Activated CD8-positive, alpha-beta T cell treated with anti-CD3 and anti-CD28 coated beads, Interleukin-2, amount 10 ng/mL, durations not matched to agents 7 days and 5 days (primary cell): ENCODE results near the gene ACTG1. TPM values are rescaled to one million over a fixed set of nuclear protein-coding genes. Genes with fewer than 3 reads are reported as not detected.

ENCODE experiments used
- ATAC-seq: fragments of 150-1000 bp; cut with Tn5 transposase; one replicate; pipeline ENCODE4 v1.10.0; 2021; ENCODE audit warnings: moderate library complexity
- CTCF ChIA-PET: fragments of 350-600 bp; sonication (Branson Sonifier 250); formaldehyde crosslinking; loops from one replicate; lab custom pipeline; 2021; ENCODE audit warnings: antibody characterized with exemption; lab: Charles Lee
- POLR2A ChIA-PET: fragments of 350-600 bp; sonication (Branson Sonifier 250); formaldehyde crosslinking; loops from one replicate; lab custom pipeline; 2021; ENCODE audit warnings: antibody characterized with exemption; lab: Charles Lee
- DNase-seq: peaks from one replicate; pipeline ENCODE4 v3.0.0-alpha.2; 2020
- H3K27ac Mint-ChIP-seq: one replicate; pipeline ENCODE4 v1.8.0; 2021; ENCODE audit warnings: mild to moderate bottlenecking, mixed read lengths
- H3K27me3 Mint-ChIP-seq: one replicate; pipeline ENCODE4 v1.8.0; 2021; ENCODE audit warnings: low read depth, mixed read lengths
- H3K36me3 Mint-ChIP-seq: one replicate; pipeline ENCODE4 v1.8.0; 2021; ENCODE audit warnings: low read depth, mixed read lengths
- H3K4me1 Mint-ChIP-seq: one replicate; pipeline ENCODE4 v1.8.0; 2021; ENCODE audit warnings: low read depth, mixed read lengths
- H3K4me3 Mint-ChIP-seq: one replicate; pipeline ENCODE4 v1.8.0; 2021; ENCODE audit warnings: mild to moderate bottlenecking, mixed read lengths
- H3K9me3 Mint-ChIP-seq: one replicate; pipeline ENCODE4 v1.8.0; 2022; ENCODE audit warnings: mixed read lengths; ENCODE audit not compliant: insufficient read depth
- total RNA-seq, 2 experiments: library from RNA; stranded (reverse); gene quantifications; one replicate each; pipeline ENCODE4 v1.2.3, GENCODE V29; 2021

The ACTG1 gene
- total RNA-seq, 2 experiments from 2014 or later: 5,147 to 5,318 TPM

DNA sequence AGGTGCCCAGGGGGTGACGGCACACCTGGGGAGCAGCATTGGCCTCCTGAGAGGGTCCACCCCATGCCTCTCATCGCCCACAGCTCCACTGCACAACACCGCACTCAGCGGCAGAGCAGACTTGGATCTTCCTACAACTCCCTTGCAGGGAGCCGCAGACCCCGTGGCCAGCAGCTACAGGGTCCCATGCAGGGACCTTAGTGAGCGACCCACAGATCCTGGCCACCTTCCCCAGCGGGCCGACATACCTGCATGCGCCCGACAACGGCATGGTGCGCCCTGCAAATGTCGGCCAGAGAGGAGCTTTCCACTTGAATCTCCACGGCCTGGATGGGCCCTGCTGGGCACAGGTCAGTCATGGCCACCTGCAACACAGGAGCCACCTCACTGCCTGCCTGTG, 31.2 kb upstream of the ACTG1 start:
- Mint-ChIP-seq H3K9me3 (no peaks in the 10 kb centered on the region), H3K27me3 (no peaks in the 10 kb centered on the region), H3K27ac (no peak overlapping the region), H3K4me1 (no peaks in the 10 kb centered on the region), H3K4me3 (no peak overlapping the region), H3K36me3 (no peaks in the 10 kb centered on the region)
- CTCF ChIA-PET: interaction anchor here (1.9 kb wide), 1 partner anchor 57 kb away, joined by 6 read pairs; no protein-coding TSS in a partner anchor
- no peak for ATAC-seq
- no peak for DNase-seq
- POLR2A ChIA-PET: interaction anchor here (0.6 to 1.3 kb wide), 3 partner anchors 9 to 140 kb away, joined by 3 to 4 read pairs (median 4); partner anchors contain the start of genes ARL16 and FAAP100

DNA sequence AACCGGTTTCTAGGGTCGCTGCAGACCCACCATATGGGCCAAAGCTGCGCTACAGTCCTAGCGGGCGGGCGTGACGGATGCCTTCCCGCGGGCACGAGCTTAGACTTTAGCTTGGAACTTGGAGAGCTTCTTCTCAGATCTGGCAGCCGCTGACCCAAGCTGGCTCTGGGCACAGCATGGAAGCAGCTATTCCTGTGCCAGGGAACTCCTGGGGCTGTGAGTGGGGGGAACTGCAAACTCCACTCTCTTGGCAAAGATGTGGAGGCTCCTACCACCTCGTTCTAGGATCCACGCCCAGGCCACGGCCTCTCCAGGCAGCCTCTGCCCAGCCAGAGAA, 30.7 kb upstream of the ACTG1 start:
- no peaks in the 10 kb centered on the region for H3K36me3 Mint-ChIP-seq
- ATAC-seq (no peak), DNase-seq (no peak)
- no peaks in the 10 kb centered on the region for H3K9me3 Mint-ChIP-seq
- no peaks in the 10 kb centered on the region for H3K4me1 Mint-ChIP-seq
- ChIA-PET POLR2A (interaction anchor here (0.6 to 1.3 kb wide), 3 partner anchors 9 to 140 kb away, joined by 3 to 4 read pairs (median 4); partner anchors contain the start of genes ARL16 and FAAP100), CTCF (interaction anchor here (1.9 kb wide), 1 partner anchor 58 kb away, joined by 6 read pairs; no protein-coding TSS in a partner anchor)
- H3K4me3 Mint-ChIP-seq: no peak overlapping the region
- no peaks in the 10 kb centered on the region for H3K27me3 Mint-ChIP-seq
- no peak overlapping the region for H3K27ac Mint-ChIP-seq

DNA sequence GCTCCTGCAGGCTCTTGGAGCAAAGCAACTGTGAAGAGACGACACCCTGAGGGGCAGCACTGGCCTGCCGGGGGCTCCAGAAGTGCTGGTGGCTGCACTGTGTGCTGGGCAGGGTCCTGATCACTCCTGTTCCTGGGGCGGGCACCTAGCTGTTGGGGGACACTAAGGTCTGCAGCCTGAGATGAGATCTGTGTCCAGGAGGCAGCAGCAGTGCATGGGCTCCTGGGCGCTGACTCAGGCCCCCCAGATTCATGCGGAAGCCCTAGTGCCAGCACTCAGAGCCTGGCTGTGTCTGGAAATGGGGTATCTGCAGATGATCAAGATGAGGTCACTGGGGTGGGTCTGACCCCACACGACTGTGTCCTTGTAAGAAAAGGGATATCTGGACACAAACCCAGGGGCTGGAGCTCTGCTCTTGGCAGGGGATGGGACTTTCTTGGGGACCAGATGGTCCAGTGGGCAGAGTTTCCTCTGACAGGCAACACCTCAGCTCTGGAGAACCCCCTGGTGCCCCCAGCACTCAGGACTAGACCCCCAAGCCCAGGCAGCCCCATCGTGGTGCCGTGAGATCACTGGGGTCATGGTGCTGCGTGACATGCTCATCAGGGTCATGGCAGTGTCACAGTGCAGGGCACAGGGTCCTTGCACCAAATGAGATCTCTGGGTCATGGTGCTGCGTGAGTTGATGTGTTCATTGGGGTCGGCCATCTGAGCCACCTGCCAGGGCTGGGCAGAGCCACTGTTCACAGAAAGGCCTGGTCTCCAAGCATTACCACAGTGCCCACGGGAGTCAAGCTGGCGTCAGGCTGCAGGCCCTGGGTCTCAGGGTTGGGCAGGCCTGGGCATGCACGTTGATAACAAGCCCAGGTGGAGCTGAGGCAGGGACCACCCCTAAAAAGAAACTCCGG, 30.1 kb upstream of the ACTG1 start:
- no peak for DNase-seq
- Mint-ChIP-seq H3K9me3 (no peaks in the 10 kb centered on the region), H3K27me3 (no peaks in the 10 kb centered on the region), H3K4me3 (no peak overlapping the region), H3K36me3 (no peaks in the 10 kb centered on the region), H3K4me1 (no peaks in the 10 kb centered on the region), H3K27ac (no peak overlapping the region)
- no peak for ATAC-seq
- ChIA-PET POLR2A (interaction anchor here (0.9 to 1.3 kb wide), 2 partner anchors 10 to 141 kb away, joined by 3 to 4 read pairs; partner anchors contain the start of genes ARL16 and FAAP100), CTCF (interaction anchor here (1.9 kb wide), 1 partner anchor 58 kb away, joined by 6 read pairs; no protein-coding TSS in a partner anchor)

DNA sequence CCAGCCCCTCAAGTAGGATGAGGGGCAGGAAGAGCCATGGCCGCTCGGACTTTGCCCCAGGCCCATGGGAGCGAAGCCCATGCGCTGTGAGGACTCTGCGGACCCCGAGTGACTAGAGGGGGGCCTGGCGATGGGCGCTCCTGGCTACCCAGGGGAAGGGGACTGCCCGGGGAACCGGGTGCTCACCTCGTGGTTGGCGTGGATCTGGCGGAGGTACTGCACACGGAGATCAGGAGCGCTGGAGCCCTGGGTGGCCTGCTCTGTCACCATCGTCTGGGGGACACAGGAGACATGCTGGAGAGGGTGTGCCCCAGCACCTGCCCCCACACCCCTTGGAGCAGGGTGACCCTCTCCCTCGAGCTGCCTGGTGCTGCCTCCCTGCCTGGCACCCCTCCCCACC, 28.5 kb upstream of the ACTG1 start:
- no peak for DNase-seq
- CTCF ChIA-PET: no interaction called here
- H3K9me3 Mint-ChIP-seq: no peaks in the 10 kb centered on the region
- peaks cover 4% of the 10 kb centered on the region for H3K27me3 Mint-ChIP-seq
- no peak overlapping the region for H3K4me3 Mint-ChIP-seq
- no peaks in the 10 kb centered on the region for H3K4me1 Mint-ChIP-seq
- no peak for ATAC-seq
- no peak overlapping the region for H3K27ac Mint-ChIP-seq
- POLR2A ChIA-PET: no interaction called here
- H3K36me3 Mint-ChIP-seq: no peaks in the 10 kb centered on the region

DNA sequence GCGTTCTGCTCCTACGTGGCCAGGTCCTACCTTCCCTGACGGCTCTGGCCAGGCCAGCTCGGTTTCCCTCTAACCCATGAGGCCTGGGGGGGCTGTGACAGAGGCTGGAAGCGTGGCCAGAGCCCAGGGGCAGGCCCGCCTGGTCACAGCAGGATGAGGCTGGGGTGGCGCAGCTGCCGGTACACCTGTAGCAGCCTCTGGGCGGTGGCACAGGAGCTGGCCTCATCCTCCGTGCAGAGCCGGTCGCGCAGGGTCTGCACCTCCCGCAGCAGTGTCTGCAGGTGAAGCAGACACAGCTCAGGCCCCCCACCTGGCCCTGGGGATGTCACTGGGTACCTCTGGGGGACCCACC, 28.1 kb upstream of the ACTG1 start:
- Mint-ChIP-seq H3K27ac (no peak overlapping the region), H3K9me3 (no peaks in the 10 kb centered on the region), H3K4me1 (no peaks in the 10 kb centered on the region), H3K36me3 (no peaks in the 10 kb centered on the region), H3K27me3 (peaks cover 9% of the 10 kb centered on the region), H3K4me3 (no peak overlapping the region)
- CTCF ChIA-PET: no interaction called here
- ATAC-seq: no peak
- DNase-seq: no peak
- POLR2A ChIA-PET: no interaction called here

DNA sequence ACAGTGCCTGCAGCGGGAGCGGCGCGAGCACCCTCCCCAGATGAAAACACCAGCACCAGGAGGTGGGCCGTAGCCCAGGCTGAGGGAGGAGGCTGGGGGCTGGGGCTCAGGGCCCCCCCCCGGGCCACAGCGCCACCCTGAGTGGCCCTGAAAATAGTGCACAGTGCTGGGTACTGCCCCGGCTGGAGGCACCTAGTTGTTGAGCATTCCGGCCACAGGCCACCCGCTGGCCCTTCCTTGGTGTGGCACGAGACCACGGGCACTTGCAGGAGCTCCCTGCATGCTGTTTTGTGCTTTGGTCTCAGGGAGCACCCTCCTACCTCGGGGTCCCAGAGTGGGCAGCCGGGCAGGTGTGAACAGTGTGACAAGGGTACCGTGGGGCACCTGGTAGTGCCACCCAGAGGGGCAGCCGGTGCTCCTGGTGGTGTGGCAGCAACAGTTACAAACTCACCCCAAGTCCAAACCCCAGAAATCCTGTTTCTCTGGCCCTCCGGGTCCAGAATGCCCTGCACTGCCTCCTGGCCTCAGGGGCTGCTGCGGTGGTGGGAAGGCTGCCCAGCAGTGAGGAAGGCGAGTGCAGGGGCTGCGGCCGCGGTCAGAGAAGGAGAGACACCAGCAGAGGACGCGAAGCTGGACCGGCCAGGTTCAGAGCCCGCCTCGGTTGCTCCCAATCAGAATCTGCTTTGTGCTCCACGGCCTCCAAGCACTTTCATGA, 27.5 kb upstream of the ACTG1 start:
- Mint-ChIP-seq H3K4me1 (no peaks in the 10 kb centered on the region), H3K27me3 (peaks cover 12% of the 10 kb centered on the region)
- POLR2A ChIA-PET: no interaction called here

DNA sequence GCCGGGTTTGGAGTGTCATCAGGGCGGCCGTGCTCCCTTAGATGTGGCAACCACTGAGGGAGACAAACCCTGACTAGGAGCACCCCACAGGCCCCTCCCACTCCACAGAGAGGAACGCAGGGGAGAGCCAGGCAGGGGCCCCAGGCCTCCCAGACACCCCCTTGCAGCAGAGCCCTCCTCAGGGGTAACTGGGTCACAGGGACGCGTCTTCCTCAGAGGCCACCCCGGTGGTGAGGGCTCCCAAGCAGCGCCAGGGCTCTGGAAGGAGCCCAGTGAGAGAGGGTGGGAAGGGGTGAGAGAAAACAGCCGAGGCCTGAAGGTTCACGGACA, 26.9 kb upstream of the ACTG1 start:
- no peaks in the 10 kb centered on the region for H3K36me3 Mint-ChIP-seq
- POLR2A ChIA-PET: no interaction called here
- no peak overlapping the region for H3K4me3 Mint-ChIP-seq
- no peaks in the 10 kb centered on the region for H3K9me3 Mint-ChIP-seq
- ATAC-seq (no peak), DNase-seq (no peak)
- H3K27ac Mint-ChIP-seq: no peak overlapping the region
- CTCF ChIA-PET: no interaction called here
- peaks cover 12% of the 10 kb centered on the region for H3K27me3 Mint-ChIP-seq
- H3K4me1 Mint-ChIP-seq: no peaks in the 10 kb centered on the region

More for the DNA sequence above, 27.5 kb upstream of the ACTG1 start:
- CTCF ChIA-PET: no interaction called here
- Mint-ChIP-seq H3K9me3 (no peaks in the 10 kb centered on the region), H3K4me3 (no peak overlapping the region), H3K36me3 (no peaks in the 10 kb centered on the region), H3K27ac (no peak overlapping the region)
- DNase-seq (no peak), ATAC-seq (no peak)

DNA sequence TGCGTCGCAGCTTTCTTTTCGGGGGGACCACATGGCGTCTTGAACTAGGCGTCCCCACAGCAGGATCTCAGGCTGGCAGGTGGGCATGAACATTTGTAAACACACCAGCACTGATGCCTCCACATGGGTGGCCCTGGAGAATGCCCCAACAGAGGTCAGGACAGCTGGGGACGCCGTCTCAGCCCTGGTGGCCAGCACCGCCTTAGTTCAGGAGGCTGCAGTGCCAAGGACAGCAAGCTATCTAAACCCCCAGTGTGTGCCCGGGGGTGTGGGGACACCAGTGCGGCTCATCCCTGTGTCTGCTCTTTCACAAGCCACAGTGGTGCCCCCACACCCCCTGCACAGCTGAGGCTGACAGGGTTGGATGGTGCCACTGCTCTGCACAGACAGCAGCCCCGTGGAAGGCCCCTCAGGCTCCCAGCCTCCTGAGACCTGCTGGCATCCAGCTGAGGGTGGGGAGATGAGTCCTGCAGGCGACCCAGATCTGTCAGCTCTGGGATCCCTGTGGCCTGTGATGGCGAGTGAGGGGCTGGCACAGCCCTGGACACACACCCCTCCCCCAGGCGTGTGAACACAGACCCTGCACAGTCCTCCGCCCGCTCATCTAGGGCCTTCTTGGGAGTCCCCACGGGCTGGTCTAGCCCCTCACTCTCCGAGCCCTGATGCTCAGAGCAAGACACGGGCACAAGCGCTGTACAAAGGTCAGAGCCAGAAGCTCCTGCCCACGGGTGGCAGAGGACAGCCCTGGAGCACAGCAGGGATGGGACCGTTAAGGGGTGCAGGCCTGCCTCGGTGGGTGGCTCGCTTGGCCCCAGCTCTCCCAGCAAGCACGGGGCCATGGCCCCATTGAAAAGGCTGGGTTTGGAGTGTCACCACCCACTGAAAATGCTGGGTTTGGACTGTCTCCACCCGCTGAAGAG, 26.3 kb upstream of the ACTG1 start:
- Mint-ChIP-seq H3K4me1 (no peaks in the 10 kb centered on the region), H3K9me3 (no peaks in the 10 kb centered on the region), H3K36me3 (no peaks in the 10 kb centered on the region), H3K4me3 (no peak overlapping the region), H3K27ac (no peak overlapping the region), H3K27me3 (peaks cover 12% of the 10 kb centered on the region)
- POLR2A ChIA-PET: interaction anchor here (0.6 to 1.2 kb wide), 2 partner anchors 14 to 22 kb away, joined by 3 to 5 read pairs; no protein-coding TSS in a partner anchor
- CTCF ChIA-PET: interaction anchor here (1.2 kb wide), 1 partner anchor 13 kb away, joined by 4 read pairs; the partner anchor contains the start of gene FAAP100
- no peak for ATAC-seq
- DNase-seq: no peak

DNA sequence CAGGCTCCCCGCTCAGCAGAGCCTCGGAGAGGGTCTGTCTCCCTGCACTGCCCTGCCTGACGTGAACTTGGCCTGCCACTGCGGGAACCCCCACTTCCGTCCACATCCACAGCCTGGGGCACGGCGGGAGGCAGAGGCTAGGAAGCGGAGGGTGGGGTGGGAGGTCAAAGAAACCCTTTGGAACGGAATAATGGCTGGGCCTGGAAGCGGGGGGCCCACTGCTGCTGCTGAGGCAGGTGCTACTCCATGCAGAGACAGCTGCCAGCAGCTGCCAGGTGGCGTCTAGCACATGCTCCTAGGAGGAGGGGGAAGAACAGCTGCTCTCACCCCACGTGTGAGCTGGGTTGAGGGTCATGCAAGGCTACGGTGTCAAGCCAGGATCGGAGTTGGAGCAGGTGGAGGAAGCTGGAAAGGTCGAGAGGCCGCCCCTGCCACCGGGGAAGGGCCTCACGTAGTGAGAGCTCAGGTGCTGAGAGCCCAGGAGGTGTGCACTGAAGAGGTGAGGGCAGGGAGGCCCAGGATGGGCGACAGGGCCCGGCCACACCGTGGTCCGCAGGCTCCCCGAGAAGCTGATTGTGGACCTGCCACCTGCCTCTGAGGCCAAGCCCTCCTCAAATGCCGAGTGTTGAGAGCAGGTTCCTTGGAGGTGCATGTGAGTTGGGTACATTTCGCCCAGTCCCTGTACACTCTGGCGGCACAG, 25.4 kb upstream of the ACTG1 start:
- Mint-ChIP-seq H3K4me1 (peaks cover 4% of the 10 kb centered on the region), H3K36me3 (no peaks in the 10 kb centered on the region), H3K27me3 (peaks cover 12% of the 10 kb centered on the region), H3K4me3 (no peak overlapping the region), H3K9me3 (no peaks in the 10 kb centered on the region), H3K27ac (no peak overlapping the region)
- POLR2A ChIA-PET: interaction anchor here (0.6 to 1.2 kb wide), 2 partner anchors 15 to 23 kb away, joined by 3 to 5 read pairs; no protein-coding TSS in a partner anchor
- CTCF ChIA-PET: interaction anchor here (1.2 kb wide), 1 partner anchor 14 kb away, joined by 4 read pairs; the partner anchor contains the start of gene FAAP100
- ATAC-seq (no peak), DNase-seq (no peak)

DNA sequence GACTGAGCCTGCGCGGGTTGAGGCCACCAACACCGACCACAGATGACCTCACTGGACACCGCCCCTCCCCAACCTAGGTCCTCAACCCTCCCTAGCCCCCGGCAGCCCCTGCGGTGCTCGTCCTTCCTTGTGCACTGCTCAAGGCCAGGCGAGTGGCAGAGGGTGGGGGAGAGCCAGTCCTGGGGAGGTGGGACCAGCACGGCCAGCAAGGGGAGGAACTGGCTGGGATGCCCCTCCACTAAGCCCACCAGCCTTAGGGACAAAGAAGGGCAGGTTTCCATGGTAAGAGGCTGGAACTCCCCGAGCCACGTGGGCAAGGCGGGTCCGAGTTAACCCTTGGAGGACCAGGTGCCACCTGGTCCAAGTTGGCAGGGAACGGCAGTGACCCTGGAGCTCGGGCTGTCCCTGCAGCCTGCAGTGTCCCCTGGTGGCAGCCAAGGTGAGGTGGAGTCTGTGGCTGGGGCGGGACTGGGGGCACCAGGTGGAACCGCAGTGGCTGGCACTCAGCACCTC, 24.8 kb upstream of the ACTG1 start:
- DNase-seq (peak; percentile 39), ATAC-seq (peak; percentile 41)
- Mint-ChIP-seq H3K4me1 (peaks cover 4% of the 10 kb centered on the region), H3K4me3 (no peak overlapping the region), H3K9me3 (no peaks in the 10 kb centered on the region), H3K36me3 (no peaks in the 10 kb centered on the region), H3K27me3 (peaks cover 12% of the 10 kb centered on the region), H3K27ac (no peak overlapping the region)
- ChIA-PET CTCF (interaction anchor here (1.2 kb wide), 1 partner anchor 15 kb away, joined by 4 read pairs; the partner anchor contains the start of gene FAAP100), POLR2A (interaction anchor here (1.2 kb wide), 1 partner anchor 15 kb away, joined by 5 read pairs; no protein-coding TSS in a partner anchor)
